Psoas muscle (tissue), 7 donors: ENCODE results near the gene LOC128125822.

ENCODE experiments used
- ATAC-seq, 4 donors: fragments of 200-7000 bp; cut with Tn5 transposase; one replicate each; pipeline ENCODE4 v1.9.1; 2020; ENCODE audit warnings: moderate library complexity in 3 of 4, mild to moderate bottlenecking in 2 of 4
- DNase-seq, 2 donors: peaks; one replicate each; pipeline ENCODE4 v3.0.0-alpha.2; 2020
- H3K27ac ChIP-seq: fragments of 200-600 bp; one replicate; pipeline ENCODE4 v1.8.0; 2022
- H3K27me3 ChIP-seq, 3 donors: fragments of 200-600 bp in 1 of 3; one replicate each; pipeline versions ENCODE4 v1.6.1 to v1.8.0; 2013 to 2022; ENCODE audit warnings: low read length in 2 of 3, mild to moderate bottlenecking in 2 of 3, moderate library complexity in 1 of 3; ENCODE audit not compliant: insufficient read depth in 3 of 3
- H3K36me3 ChIP-seq, 2 donors: fragments of 200-600 bp in 1 of 2; one replicate each; pipeline versions ENCODE4 v1.6.1 to v1.8.0; 2013 to 2022; ENCODE audit warnings: low read depth in 1 of 2, mild to moderate bottlenecking in 1 of 2, moderate library complexity in 1 of 2; ENCODE audit not compliant: insufficient read depth in 1 of 2
- H3K4me1 ChIP-seq: fragments of 200-600 bp; one replicate; pipeline ENCODE4 v1.8.0; 2022
- H3K4me3 ChIP-seq: fragments of 200-600 bp; one replicate; pipeline ENCODE4 v1.8.0; 2022; ENCODE audit warnings: mild to moderate bottlenecking
- H3K9me3 ChIP-seq: fragments of 200-600 bp; one replicate; pipeline ENCODE4 v1.8.0; 2022
- WGBS, 3 donors: extraction: QIAGEN DNeasy Blood & Tissue Kit; methylation state at CpG; one replicate each; pipeline versions ENCODE4 v1.1.6 to v1.1.7; 2013; 5-methylcytosine and 5-hydroxymethylcytosine counted together
- intact Hi-C, 2 donors: fragments of 100-400 bp; cut with DNase I; formaldehyde crosslinking; loops; one replicate each; pipeline versions ENCODE4 v1.11.0 to v1.14.2; 2022
- TF ChIP-seq, protein P1 (sequence below): fragments of 200-600 bp; IDR thresholded peaks from one replicate; pipeline ENCODE4 v1.8.0; 2022; ENCODE audit warnings: antibody characterized with exemption
- donor health status: healthy with polysubstance abuse.
- donor health status: DM: no; HTN: no; CAD: no; lungs with moderate emphysema.
- donor health status: Bipolar disorder and iron deficiency.
- donor health status: healthy.
- donor health status: DM: yes; HTN: yes; CAD: no.
- donor health status: DM: no; HTN: no; CAD: no.
- donor health status: DM: yes; HTN: yes; CAD: no.

Gene LOC128125822

DNA sequence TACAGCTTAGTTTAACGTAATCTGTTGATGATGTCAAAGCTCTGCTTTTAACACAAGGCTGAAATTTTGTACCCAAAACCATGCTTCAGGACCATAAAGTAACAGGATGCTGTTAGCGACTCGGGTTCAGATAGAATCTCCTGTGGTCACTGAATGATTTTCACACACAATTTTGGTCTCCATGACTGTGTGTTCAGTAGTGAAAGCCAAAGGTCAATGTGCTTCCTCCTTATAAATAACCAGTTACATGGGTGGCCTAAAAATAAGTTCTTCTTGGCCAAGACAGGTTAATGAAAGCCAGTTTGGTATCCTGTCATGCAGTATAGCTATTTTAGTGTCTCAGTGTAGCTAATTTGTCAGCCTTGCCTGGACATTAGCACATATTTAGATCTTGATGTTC, 19.1 kb upstream of the LOC128125822 start:
- peaks cover 20% of the 10 kb centered on the region for H3K4me1 ChIP-seq
- H3K27me3 ChIP-seq: no peaks in the 10 kb centered on the region
- intact Hi-C loops: no loop called here
- TF ChIP-seq, protein P1, sequence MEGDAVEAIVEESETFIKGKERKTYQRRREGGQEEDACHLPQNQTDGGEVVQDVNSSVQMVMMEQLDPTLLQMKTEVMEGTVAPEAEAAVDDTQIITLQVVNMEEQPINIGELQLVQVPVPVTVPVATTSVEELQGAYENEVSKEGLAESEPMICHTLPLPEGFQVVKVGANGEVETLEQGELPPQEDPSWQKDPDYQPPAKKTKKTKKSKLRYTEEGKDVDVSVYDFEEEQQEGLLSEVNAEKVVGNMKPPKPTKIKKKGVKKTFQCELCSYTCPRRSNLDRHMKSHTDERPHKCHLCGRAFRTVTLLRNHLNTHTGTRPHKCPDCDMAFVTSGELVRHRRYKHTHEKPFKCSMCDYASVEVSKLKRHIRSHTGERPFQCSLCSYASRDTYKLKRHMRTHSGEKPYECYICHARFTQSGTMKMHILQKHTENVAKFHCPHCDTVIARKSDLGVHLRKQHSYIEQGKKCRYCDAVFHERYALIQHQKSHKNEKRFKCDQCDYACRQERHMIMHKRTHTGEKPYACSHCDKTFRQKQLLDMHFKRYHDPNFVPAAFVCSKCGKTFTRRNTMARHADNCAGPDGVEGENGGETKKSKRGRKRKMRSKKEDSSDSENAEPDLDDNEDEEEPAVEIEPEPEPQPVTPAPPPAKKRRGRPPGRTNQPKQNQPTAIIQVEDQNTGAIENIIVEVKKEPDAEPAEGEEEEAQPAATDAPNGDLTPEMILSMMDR: no peak
- no peaks in the 10 kb centered on the region for H3K36me3 ChIP-seq
- H3K27ac ChIP-seq: peak overlapping the region; percentile 88
- ATAC-seq (peak; percentile 95 to 99 (median 98)), DNase-seq (no peak)
- no peaks in the 10 kb centered on the region for H3K9me3 ChIP-seq
- 21 to 50% (median 26%) methylated on average over 3 of the region's 3 CpGs for WGBS, 3 donors
- H3K4me3 ChIP-seq: peak overlapping the region; percentile 11

DNA sequence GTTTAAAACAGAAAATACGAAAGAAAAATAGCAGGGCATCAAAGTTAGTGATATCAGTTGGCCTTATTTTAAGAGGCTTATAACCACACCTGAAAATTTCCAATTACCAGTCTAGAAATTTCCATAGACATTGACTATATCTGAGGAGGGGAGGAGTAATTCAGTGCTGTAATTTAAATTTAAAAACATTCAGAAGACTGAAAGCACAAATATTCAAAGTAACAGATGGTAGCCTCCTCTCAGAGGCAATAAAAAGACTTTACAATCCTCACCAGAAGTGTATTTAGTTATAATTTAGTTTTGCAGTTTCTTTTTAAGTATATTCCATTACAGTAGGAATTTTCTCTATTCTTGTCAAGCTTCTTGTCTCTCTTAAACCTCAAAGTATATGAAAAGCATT, 18.4 kb upstream of the LOC128125822 start:
- Histone ChIP-seq H3K27ac (peak overlapping the region; percentile 88), H3K4me1 (peaks cover 20% of the 10 kb centered on the region), H3K9me3 (no peaks in the 10 kb centered on the region), H3K36me3 (no peaks in the 10 kb centered on the region), H3K27me3 (no peaks in the 10 kb centered on the region), H3K4me3 (peak overlapping the region; percentile 11)
- TF ChIP-seq, protein P1: no peak
- intact Hi-C loops: no loop called here
- ATAC-seq (no peak), DNase-seq (no peak)
- 38 to 81% (median 42%) methylated on average over 1 of the region's 1 CpG for WGBS, 3 donors

DNA sequence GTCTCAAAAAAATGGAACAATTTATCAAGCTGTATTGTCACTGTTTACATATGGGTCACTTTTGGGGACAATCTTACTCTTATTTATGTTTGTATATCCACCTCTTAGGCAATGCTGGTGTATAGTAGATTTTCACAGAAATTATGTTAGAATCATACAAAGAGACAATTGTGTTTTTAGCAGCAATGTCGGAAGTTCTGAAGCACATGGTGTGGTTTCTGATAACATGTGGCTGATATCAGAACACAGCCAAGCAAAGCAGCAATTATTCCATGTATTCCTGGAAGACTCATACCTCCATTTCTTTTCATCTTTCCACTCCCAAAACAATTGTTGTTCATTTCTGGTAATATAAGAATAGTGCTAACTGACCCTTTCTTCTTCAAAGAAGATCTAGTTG, 17.5 kb upstream of the LOC128125822 start:
- 79 to 89% (median 87%) methylated on average over 1 of the region's 1 CpG for WGBS, 3 donors
- TF ChIP-seq, protein P1: no peak
- ATAC-seq: no peak
- no peak overlapping the region for H3K4me3 ChIP-seq
- no peak for DNase-seq
- no peaks in the 10 kb centered on the region for H3K36me3 ChIP-seq
- H3K27me3 ChIP-seq: no peaks in the 10 kb centered on the region
- intact Hi-C loops: no loop called here
- H3K9me3 ChIP-seq: no peaks in the 10 kb centered on the region
- H3K27ac ChIP-seq: peak overlapping the region; percentile 88
- peaks cover 20% of the 10 kb centered on the region for H3K4me1 ChIP-seq

DNA sequence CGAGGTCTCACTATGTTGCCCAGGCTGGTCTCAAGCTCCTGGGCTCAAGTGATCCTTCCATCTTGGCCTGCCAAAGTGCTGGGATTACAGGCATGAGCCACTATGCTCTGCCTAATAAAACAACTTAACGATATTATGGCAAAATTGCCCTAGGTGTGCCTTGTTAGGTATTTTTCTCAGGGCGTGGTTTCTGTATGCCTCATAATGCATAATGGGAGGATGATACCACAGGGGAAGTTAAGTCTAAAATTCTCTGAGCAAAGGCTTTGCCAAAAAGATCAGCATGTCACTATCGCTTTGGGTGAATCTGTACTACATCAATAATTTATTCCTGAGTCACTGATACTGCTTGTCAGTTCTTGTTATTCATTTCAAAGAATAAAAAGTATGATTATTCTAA, 15.9 kb upstream of the LOC128125822 start:
- Histone ChIP-seq H3K9me3 (no peaks in the 10 kb centered on the region), H3K27ac (no peak overlapping the region), H3K27me3 (no peaks in the 10 kb centered on the region), H3K36me3 (no peaks in the 10 kb centered on the region), H3K4me1 (peaks cover 27% of the 10 kb centered on the region), H3K4me3 (no peak overlapping the region)
- intact Hi-C loops: no loop called here
- ATAC-seq: no peak
- 79 to 91% (median 81%) methylated on average over 4 of the region's 4 CpGs for WGBS, 3 donors
- no peak for DNase-seq
- TF ChIP-seq, protein P1: no peak

DNA sequence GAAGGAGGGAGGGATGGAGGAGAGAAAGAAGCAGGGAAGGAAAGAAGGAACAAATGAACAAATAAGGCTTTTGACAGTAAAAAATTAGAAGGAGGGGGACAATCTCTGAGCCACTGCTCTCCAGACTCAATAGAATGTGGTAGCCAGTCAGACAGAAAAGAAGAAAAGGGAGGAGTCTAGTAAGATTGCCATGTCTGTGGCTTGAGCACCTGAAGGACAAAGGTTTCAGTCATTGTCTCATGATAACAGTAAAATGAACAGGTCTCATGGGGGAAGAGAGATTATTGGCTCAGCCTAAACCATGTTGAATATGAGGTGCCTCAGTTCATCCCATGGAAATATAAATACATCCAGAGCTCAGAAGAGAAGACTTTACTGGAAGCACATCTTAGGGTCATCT, 14.0 kb upstream of the LOC128125822 start:
- H3K4me3 ChIP-seq: no peak overlapping the region

More for the DNA sequence above, 14.0 kb upstream of the LOC128125822 start:
- TF ChIP-seq, protein P1: no peak
- Histone ChIP-seq H3K9me3 (no peaks in the 10 kb centered on the region), H3K36me3 (no peaks in the 10 kb centered on the region), H3K27ac (no peak overlapping the region), H3K27me3 (no peaks in the 10 kb centered on the region), H3K4me1 (peaks cover 32% of the 10 kb centered on the region)
- intact Hi-C loops: no loop called here
- no peak for DNase-seq
- no peak for ATAC-seq
